Endothelial cell of umbilical vein (primary cell): ENCODE measurements around the gene RPL39L.

Experiments used
- CTCF ChIP-seq, 2 donors: IDR thresholded peaks; 1 replicate in 1 of 2; 2 replicates in 1 of 2; pipeline ENCODE4 v1.5.1; 2011; ENCODE audit warnings: low read length in 2 of 2, mild to moderate bottlenecking in 2 of 2, moderate library complexity in 2 of 2, control low read depth in 1 of 2, inconsistent platforms in 1 of 2, low read depth in 1 of 2; ENCODE audit not compliant: insufficient read depth in 1 of 2; ENCODE audit errors: extremely low read depth in 1 of 2
- EZH2 ChIP-seq: IDR thresholded peaks from 2 replicates; pipeline ENCODE4 v1.6.1; 2012; ENCODE audit warnings: borderline replicate concordance, low read depth, mild to moderate bottlenecking, moderate library complexity, low read length, inconsistent platforms; ENCODE audit not compliant: severe bottlenecking
- FOS ChIP-seq: IDR thresholded peaks from 2 replicates; pipeline ENCODE4 v1.6.1; 2011; ENCODE audit warnings: mild to moderate bottlenecking, low read length, moderate library complexity, borderline replicate concordance; ENCODE audit not compliant: insufficient read depth
- MAX ChIP-seq: IDR thresholded peaks from 2 replicates; pipeline ENCODE4 v1.6.1; 2011; ENCODE audit not compliant: insufficient read depth, insufficient read length
- POLR2A ChIP-seq: IDR thresholded peaks from 2 replicates; pipeline ENCODE4 v1.6.1; 2012; ENCODE audit warnings: low read depth, mild to moderate bottlenecking, control low read depth, low read length
- POLR2AphosphoS5 ChIP-seq: IDR thresholded peaks from 2 replicates; pipeline ENCODE4 v1.6.1; 2012; ENCODE audit warnings: low read depth, mild to moderate bottlenecking, control low read depth, low read length, moderate library complexity; ENCODE audit not compliant: insufficient read depth

- no peak for TF ChIP-seq CTCF (IDR thresholded peaks at IDR 0.05; ENCODE audit: extremely low read depth in 1 of 2, insufficient read depth in 1 of 2, low read depth in 1 of 2, low read length in 2 of 2)
- no peak for TF ChIP-seq POLR2A
- TF ChIP-seq POLR2AphosphoS5: no peak
- TF ChIP-seq MAX: no peak
- no peak for TF ChIP-seq EZH2
- no peak for TF ChIP-seq FOS
These were observed 65.7 kb downstream of the RPL39L start for GRCh38 chr3:187073581-187074098.
